ENCODE data around the gene TMIGD2. TPM values are rescaled to one million over a fixed set of nuclear protein-coding genes. Genes with fewer than 3 reads are reported as not detected.
A peak's percentile ranks its signal among the peaks of the same experiment; 100 is the strongest.
"Not testable (repeated sequence)": the region's sequence is repeated elsewhere in the genome, so short reads cannot be mapped to it uniquely, and the experiment has no call there.

The TMIGD2 gene
- total RNA-seq, 2 donors from 2014 or later: 4.6 to 5.1 TPM

DNA sequence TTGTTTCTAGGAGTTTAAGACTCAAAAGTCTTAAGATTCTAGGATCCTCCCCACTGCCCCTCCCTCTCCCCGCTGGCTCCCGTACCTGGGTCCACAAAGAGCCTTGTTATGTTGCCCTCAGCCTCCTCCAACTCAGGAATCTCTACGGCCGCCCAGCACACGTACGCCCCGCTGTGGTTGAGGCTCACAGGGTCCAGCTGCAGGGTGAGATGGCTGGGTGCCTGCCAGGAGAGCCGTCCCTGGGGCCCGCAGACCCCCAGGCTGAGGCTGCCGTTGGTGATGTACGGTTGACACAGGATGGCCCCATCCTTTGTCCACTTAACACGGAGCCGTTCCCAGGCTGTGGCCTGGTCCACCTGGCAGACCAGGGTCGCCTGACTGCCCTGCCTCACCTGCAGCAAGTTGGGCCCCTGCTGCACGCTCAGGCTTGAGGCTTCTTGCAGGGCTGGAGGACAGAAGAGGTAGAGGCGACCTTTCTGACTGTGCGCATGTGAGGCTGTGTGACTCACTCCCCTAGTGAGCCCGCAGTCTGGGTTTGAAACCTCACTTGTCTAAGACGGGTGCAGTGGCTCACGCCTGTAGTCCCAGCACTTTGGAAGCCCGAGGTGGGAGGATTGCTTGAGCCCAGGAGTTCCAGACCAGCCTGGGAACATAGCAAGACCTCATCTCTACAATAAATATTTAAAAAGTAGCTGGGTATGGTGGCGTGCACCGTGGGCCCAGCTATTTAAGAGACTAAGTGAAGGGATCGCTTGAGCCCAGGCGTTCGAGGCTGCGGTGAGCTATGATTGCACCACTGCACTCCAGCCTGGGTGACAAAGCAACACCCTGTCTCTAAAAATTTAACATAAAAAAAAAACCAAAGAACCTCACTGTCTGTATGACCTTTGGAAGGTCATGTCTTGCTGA lies 4.0 kb downstream of the TMIGD2 start:
- Mint-ChIP-seq H3K36me3 (no peaks in the 10 kb centered on the region), H3K27ac (peak overlapping the region; percentile 73 to 74), H3K27me3 (no peaks in the 10 kb centered on the region), H3K4me3 (peak overlapping the region; percentile 44), H3K4me1 (ENCODE audit: low read depth in 2 of 2) (peaks cover 21 to 27% of the 10 kb centered on the region in 2 donors), H3K9me3 (no peaks in the 10 kb centered on the region)
- DNase-seq (ENCODE audit: low spot score) (no peak), ATAC-seq (peak; percentile 74 to 79)

DNA sequence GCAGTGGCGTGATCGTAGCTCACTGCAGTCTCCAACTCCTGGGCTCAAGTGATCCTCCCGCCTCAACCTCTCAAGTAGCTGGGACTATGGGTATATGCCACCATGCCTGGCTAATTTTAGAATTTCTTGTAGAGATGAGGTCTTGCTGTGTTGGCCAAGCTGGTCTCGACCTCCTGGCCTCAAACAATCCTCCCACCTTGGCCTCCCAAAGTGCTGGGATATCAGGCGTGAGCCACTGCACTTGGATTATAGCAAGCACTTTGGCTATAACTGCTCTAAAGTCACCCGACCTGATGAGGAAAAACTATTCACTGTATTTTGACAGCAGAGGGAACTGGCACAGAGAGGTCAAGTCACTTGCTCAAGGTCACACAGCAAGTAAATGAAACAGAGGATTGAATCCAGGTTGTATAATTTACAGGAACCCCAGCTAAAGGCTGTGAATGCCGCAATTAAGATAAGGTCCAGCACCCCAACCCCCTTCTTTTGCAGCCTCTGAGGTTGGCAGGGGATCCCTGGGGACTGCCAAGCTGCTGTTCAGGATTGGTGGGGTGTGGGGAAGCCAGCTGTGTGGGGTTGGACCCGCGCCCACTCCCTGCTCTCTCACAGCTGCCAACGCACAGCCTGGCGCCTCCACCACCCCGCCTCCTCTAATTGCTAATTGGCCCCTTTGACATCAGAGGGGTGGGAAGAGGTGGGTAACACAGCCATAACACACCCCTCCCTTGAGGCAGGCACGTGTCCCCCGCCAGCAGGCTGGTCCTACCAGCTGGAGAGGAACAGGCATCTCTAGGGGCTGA lies 6.0 kb downstream of the TMIGD2 start:
- H3K9me3 Mint-ChIP-seq: no peaks in the 10 kb centered on the region
- H3K36me3 Mint-ChIP-seq: no peaks in the 10 kb centered on the region
- DNase-seq (ENCODE audit: low spot score) (no peak), ATAC-seq (no peak)
- no peak overlapping the region for H3K4me3 Mint-ChIP-seq
- peaks cover 9% of the 10 kb centered on the region in 2 donors for H3K4me1 Mint-ChIP-seq (ENCODE audit: low read depth in 2 of 2)
- no peak overlapping the region for H3K27ac Mint-ChIP-seq
- no peaks in the 10 kb centered on the region for H3K27me3 Mint-ChIP-seq

DNA sequence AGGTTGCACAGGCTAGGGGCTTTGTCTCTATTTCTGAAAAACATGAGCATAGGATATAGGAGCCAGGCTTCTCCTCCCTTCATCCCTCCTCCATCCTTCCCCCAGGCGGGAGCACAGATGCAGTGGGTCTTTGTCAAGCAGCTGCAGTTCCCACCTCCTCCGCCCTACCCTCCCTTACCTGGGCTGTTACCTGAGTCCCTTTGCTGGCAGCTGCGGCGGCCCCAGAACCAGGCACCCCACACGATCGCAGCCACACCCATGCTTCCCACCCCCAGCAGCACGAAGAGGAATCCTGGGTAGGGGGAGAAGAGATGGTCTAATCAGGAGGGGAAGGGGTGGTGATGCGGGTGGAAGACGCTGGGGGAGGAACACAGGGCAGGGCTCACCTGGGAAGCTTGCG lies 7.8 kb downstream of the TMIGD2 start:
- Mint-ChIP-seq H3K4me1 (ENCODE audit: low read depth in 2 of 2) (peaks cover 4 to 5% of the 10 kb centered on the region in 2 donors), H3K27me3 (no peaks in the 10 kb centered on the region), H3K27ac (peak overlapping the region in 1 of 2 donors; percentile 19), H3K4me3 (no peak overlapping the region), H3K9me3 (no peaks in the 10 kb centered on the region), H3K36me3 (no peaks in the 10 kb centered on the region)
- DNase-seq (ENCODE audit: low spot score) (no peak), ATAC-seq (no peak)

DNA sequence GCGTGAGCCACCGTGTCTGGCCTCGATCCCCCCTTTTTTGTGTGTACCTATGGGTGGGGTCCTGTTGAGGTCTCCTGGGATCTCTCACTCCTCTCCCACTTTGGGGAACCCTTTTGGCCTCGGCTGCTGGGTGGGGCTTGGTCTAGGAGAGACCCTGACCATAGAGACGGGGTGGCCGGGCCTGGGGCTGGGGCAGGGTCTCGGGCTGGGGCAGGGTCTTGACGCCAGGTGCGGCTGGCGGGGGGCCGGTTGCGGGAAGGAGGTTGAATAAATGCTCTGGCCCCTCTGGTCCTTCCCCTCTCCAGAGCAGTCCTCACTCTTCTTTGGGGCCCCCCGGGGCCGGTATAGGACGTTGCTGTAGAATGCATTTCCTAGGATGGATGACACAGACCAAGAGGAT lies 9.7 kb downstream of the TMIGD2 start:
- no peak overlapping the region for H3K27ac Mint-ChIP-seq
- H3K27me3 Mint-ChIP-seq: no peaks in the 10 kb centered on the region

DNA sequence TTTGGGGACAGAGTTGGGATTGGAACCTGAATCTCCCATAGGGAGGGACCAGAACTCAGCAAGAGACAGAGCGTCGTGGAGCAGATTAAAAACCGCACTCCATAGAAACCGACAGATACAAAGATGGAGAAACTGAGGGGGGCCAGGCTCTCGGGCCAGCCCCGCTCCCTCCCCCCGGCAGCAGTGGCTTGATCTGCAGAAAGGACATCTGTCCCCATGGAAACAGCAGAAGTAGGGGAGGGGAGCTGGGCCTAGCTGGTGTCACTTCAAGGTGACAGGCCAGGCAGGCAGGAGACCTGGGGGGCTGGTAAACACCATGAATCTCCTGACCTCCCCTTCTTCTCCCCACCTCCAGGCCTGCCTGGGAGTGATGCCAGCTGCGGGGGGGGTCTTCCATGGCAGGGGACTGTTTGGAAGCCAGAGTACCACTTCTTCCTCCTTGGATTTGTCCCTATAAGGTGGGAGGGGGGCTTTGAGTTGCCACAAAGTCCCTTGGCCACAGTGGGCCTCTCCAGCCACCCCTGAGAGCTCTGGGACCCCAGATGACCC lies 10.9 kb downstream of the TMIGD2 start:
- Mint-ChIP-seq H3K27ac (no peak overlapping the region), H3K27me3 (peaks cover 0 to under 1% of the 10 kb centered on the region in 2 donors), H3K36me3 (no peaks in the 10 kb centered on the region), H3K4me1 (ENCODE audit: low read depth in 2 of 2) (no peaks in the 10 kb centered on the region), H3K4me3 (no peak overlapping the region), H3K9me3 (no peaks in the 10 kb centered on the region)
- ATAC-seq (no peak), DNase-seq (ENCODE audit: low spot score) (no peak)

More for the DNA sequence above, 9.7 kb downstream of the TMIGD2 start:
- Mint-ChIP-seq H3K36me3 (no peaks in the 10 kb centered on the region), H3K4me3 (no peak overlapping the region), H3K9me3 (no peaks in the 10 kb centered on the region), H3K4me1 (ENCODE audit: low read depth in 2 of 2) (no peaks in the 10 kb centered on the region)
- ATAC-seq (no peak), DNase-seq (ENCODE audit: low spot score) (no peak)

DNA sequence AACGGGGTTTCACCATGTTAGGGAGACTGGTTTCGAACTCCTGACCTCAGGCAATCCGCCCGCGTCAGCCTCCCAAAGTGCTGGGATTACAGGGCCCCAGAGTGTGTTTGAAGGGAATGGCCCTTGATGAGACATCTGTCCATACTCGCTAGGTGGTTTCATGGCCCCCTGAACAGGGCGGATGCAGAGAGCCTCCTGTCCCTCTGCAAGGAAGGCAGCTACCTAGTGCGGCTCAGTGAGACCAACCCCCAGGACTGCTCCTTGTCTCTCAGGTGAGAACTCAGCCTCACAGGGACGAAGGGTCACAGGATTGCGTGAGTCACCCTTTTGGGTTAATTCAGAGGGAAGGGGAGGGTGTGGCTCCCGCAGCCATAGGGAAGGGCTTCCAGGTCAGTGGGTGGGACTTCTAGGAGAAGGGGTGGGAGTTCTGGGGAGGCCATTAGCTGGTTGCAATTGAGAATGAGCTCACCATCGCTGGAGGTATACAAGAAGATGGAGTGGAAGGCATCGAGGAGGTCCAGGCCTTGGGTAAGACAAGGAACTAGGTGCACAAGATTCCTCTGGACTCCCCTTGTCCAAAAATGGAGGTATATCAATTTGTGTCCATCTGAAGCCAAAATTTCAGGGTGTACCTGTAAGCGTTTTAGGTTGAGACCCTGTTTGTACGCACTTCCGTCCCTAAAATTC lies 14.0 kb downstream of the TMIGD2 start:
- DNase-seq (ENCODE audit: low spot score) (no peak), ATAC-seq (no peak)
- Mint-ChIP-seq H3K36me3 (no peaks in the 10 kb centered on the region), H3K4me1 (ENCODE audit: low read depth in 2 of 2) (no peaks in the 10 kb centered on the region), H3K27me3 (peaks cover 0 to 2% of the 10 kb centered on the region in 2 donors), H3K4me3 (no peak overlapping the region), H3K27ac (no peak overlapping the region), H3K9me3 (no peaks in the 10 kb centered on the region)

DNA sequence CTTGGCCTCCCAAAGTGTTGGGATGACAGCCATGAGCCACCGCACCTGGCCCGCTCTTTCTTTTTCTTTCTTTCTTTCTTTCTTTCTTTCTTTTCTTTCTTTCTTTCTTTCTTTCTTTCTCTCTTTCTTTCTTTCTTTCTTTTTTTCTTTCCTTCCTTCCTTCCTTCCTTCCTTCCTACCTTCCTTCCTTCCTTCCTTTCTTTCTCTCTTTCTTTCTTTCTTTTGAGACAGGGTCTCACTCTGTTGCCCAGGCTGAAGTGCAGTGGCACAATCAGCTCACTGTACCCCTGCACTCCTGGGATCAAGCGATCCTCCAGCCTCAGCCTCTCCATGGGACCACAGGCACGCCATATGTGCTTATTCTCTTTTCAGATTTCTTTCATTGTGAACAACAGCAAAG lies 16.0 kb downstream of the TMIGD2 start:
- H3K4me3 Mint-ChIP-seq; H3K4me1 Mint-ChIP-seq (ENCODE audit: low read depth in 2 of 2); DNase-seq (ENCODE audit: low spot score); H3K36me3 Mint-ChIP-seq; ATAC-seq; H3K9me3 Mint-ChIP-seq; H3K27me3 Mint-ChIP-seq: not testable (repeated sequence)
- H3K27ac Mint-ChIP-seq: peak overlapping the region in 1 of 2 donors; percentile 38

DNA sequence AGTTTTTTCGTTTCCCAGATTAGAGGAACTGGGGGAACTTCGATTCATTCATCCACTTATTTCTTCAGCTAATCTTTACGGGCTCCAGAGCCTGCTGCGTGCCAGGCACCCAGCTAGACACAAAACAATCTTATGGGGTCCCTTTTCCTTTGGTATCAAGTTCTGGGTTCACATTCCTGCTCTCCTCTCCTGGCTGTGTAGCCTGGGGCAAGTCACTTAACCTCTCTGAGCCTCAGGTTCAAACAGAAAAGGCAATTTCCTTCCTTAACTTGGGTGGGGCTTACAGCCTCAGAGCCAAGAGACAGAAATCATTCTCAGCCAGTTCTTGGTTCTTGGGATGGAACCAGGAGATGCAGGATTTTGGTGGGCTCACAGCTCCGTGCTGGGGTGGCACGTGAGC lies 17.2 kb downstream of the TMIGD2 start:
- H3K9me3 Mint-ChIP-seq: no peaks in the 10 kb centered on the region
- DNase-seq (ENCODE audit: low spot score) (no peak), ATAC-seq (no peak)
- no peaks in the 10 kb centered on the region for H3K4me1 Mint-ChIP-seq (ENCODE audit: low read depth in 2 of 2)
- H3K36me3 Mint-ChIP-seq: no peaks in the 10 kb centered on the region
- no peak overlapping the region for H3K27ac Mint-ChIP-seq
- no peak overlapping the region for H3K4me3 Mint-ChIP-seq
- peaks cover 2% of the 10 kb centered on the region in 2 donors for H3K27me3 Mint-ChIP-seq

DNA sequence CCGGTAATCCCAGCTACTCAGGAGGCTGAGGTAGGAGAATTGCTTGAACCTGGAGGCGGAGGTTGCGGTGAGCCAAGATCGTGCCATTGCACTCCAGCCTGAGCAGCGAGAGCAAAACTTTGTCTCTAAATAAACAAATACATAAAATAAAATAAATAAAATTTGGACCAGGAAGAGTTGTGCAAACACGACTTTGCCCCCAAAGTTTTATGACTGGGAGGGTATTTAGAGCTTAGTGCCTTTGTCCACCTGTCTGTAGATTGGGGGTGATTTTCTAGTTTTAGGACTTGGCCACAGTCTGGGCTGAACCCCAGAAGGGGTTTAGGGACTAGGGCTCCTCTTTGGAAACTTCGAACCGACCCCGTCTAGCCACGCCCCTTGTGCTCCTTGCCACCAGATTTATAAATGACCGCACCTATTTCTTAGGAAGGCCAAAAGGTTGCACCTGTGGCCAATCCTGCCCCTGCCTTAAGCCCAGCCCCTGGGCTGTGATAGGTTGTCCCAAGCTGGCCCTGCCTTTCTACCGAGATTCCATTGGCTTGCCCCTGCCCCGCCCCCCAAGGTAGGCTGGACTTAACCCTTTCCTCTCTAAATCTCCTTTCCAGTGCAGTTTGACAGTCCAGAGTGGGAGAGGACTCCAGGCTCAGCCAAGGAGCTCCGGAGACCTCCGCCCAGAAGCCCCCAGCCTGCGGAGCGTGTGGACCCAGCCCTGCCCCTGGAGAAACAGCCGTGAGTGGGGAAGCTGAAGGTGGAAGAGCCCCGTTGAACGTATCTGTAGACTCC lies 17.8 kb downstream of the TMIGD2 start:
- H3K9me3 Mint-ChIP-seq: no peaks in the 10 kb centered on the region
- peaks cover 0 to 3% of the 10 kb centered on the region in 2 donors for H3K4me1 Mint-ChIP-seq (ENCODE audit: low read depth in 2 of 2)
- no peak overlapping the region for H3K27ac Mint-ChIP-seq
- ATAC-seq: no peak
- no peak for DNase-seq (ENCODE audit: low spot score)
- H3K36me3 Mint-ChIP-seq: no peaks in the 10 kb centered on the region
- H3K4me3 Mint-ChIP-seq: no peak overlapping the region
- peaks cover 5 to 7% of the 10 kb centered on the region in 2 donors for H3K27me3 Mint-ChIP-seq

DNA sequence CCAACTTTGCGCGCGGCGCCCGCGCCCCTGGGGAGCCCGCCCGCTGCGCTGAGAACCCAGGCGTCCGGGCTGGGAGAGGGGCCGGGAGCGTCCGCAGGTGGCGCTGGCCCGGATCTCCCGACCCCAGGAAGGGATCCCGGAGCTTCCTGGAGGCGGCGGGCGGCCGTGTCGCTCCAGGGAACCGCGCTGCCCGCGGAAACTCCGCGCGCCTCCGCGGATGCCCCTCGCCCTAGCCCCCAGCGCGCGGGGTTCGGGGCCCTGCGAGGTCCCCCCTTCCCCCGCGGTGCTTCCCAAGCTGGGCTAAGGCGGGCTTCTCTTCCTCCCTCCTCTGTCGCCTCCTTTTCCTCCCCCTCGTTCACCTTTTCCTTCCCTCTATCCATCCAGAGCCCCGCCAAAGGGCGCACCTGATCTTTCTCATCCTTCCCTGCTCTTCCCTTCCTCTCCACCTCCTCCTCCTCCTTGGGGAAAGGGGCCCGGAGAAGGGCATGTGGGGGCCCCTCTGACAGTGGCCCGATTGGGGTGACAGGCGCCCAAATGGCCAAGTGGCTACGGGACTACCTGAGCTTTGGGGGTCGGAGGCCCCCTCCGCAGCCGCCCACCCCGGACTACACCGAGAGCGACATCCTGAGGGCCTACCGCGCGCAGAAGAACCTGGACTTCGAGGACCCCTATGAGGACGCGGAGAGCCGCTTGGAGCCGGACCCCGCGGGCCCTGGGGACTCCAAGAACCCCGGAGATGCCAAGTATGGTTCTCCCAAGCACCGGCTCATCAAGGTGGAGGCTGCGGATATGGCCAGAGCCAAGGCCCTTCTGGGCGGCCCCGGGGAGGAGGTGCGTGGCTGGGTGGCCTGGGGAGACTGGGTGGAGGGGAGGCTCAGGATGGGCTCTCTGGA lies 22.4 kb downstream of the TMIGD2 start:
- H3K27ac Mint-ChIP-seq: no peak overlapping the region
- H3K4me3 Mint-ChIP-seq: no peak overlapping the region
- H3K9me3 Mint-ChIP-seq: no peaks in the 10 kb centered on the region
- DNase-seq (ENCODE audit: low spot score) (no peak), ATAC-seq (no peak)
- H3K36me3 Mint-ChIP-seq: no peaks in the 10 kb centered on the region
- H3K4me1 Mint-ChIP-seq (ENCODE audit: low read depth in 2 of 2): peaks cover 0 to 6% of the 10 kb centered on the region in 2 donors
- H3K27me3 Mint-ChIP-seq: peaks cover 6 to 14% of the 10 kb centered on the region in 2 donors

DNA sequence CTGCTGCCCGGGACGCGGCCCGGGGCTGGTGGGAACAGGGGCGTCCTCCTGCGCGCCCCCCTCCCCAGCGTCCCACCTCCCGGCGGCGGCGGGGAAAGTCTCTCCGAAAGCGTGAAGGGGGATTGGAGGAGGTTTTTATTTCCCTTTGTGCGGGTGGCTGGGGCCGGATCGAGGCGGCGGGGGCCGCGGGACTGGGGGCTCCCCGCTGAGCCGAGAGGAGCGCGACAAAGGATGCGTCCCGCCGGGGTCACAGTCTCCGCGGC lies 23.0 kb downstream of the TMIGD2 start:
- no peak overlapping the region for H3K27ac Mint-ChIP-seq
- ATAC-seq: no peak
- H3K4me1 Mint-ChIP-seq (ENCODE audit: low read depth in 2 of 2): peaks cover 0 to 6% of the 10 kb centered on the region in 2 donors
- no peak overlapping the region for H3K4me3 Mint-ChIP-seq
- peaks cover 6 to 14% of the 10 kb centered on the region in 2 donors for H3K27me3 Mint-ChIP-seq
- no peaks in the 10 kb centered on the region for H3K9me3 Mint-ChIP-seq
- H3K36me3 Mint-ChIP-seq: no peaks in the 10 kb centered on the region
- no peak for DNase-seq (ENCODE audit: low spot score)

DNA sequence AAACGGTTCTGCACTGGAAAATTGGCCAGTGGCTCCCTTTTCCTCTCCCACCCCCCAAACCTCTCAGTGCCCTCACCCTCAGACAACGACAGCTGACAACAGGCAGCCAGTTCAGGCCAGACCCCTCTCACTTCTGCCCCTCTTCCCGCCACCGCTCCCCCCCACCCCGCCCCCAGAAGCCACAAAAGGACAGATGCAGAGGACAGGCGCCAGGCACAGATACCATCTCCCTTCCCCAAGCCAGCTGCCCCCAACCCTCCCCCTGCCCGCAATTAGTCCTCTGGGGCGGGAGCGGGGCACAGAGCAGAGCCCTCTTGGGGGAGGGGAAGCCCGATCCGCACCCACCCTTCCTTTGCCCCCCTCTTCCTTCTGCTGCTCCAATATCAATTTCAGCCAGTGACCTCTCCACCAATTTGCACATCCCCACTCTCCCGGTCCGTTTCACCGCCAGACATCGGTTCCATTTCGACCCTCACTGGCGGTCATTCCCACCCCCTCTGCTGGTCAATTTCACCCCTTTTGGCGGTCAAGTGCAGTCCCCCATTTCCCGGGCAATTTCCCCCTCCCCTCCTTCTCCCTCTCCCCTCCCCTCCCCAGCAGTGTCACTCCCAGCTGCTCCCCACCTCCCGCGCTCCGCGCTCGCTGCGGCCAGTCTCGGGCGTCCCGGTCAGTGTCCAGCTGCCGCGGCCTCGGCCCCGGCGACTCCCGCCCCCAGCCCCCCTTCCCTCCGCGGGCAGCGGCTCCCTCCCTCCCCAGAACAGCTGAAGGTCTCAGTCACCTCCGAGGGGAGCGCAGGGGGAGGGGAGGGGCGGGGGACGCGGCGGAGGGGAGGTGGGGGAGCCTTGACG lies 23.5 kb downstream of the TMIGD2 start, which contains the start of gene SHD:
TSS of gene SHD (plus strand) at position 848 of the 848 bp plus-strand sequence. CDS start 798 bp downstream, outside the sequence.
- H3K4me1 Mint-ChIP-seq (ENCODE audit: low read depth in 2 of 2): peaks cover 0 to 6% of the 10 kb centered on the region in 2 donors
- DNase-seq (ENCODE audit: low spot score): no peak
- no peak within 1 kb of the TSS for H3K4me3 Mint-ChIP-seq
- ATAC-seq: no peak
- no peaks in the 10 kb centered on the region for H3K9me3 Mint-ChIP-seq
- no peak within 1 kb of the TSS for H3K27ac Mint-ChIP-seq
- H3K27me3 Mint-ChIP-seq: peaks cover 6 to 14% of the 10 kb centered on the region in 2 donors
- H3K36me3 Mint-ChIP-seq: no peaks in the 10 kb centered on the region
